BE2C (cell line): Measurements from ENCODE around the gene MT1X.
"Not testable (repeated sequence)": the region's sequence is repeated elsewhere in the genome, so short reads cannot be mapped to it uniquely, and the experiment has no call there.

Experiments used
- DNase-seq: peaks from one replicate; pipeline ENCODE4 v3.0.0-alpha.2; 2020
- H3K27me3 ChIP-seq: fragments of 250-450 bp; sonication (Bioruptor Pico); 2 replicates; pipeline ENCODE4 v1.5.1; 2020; ENCODE audit warnings: mild to moderate bottlenecking
- H3K36me3 ChIP-seq: fragments of 250-450 bp; sonication (Bioruptor Pico); 2 replicates; pipeline ENCODE4 v1.5.1; 2020; ENCODE audit warnings: mild to moderate bottlenecking
- H3K4me1 ChIP-seq: fragments of 250-450 bp; sonication (Bioruptor Pico); 2 replicates; pipeline ENCODE4 v1.5.1; 2020
- H3K4me3 ChIP-seq: 2 replicates; pipeline ENCODE4 v1.5.1; 2011; ENCODE audit warnings: low read depth, low read length
- H3K9me3 ChIP-seq: fragments of 250-450 bp; sonication (Bioruptor Pico); 2 replicates; pipeline ENCODE4 v1.5.1; 2020
- CTCF ChIP-seq: IDR thresholded peaks from 2 replicates; pipeline ENCODE4 v1.5.1; 2012; ENCODE audit warnings: mild to moderate bottlenecking, low read depth, low read length

Gene MT1X

GRCh38 chr16:56662357-56663354 lies 19.6 kb upstream of the MT1X start:
- DNase-seq: no peak
- Histone ChIP-seq H3K27me3 (peaks cover 92% of the 10 kb centered on the region), H3K4me1 (no peaks in the 10 kb centered on the region), H3K9me3 (no peaks in the 10 kb centered on the region), H3K36me3 (no peaks in the 10 kb centered on the region), H3K4me3 (no peak overlapping the region; the same call in 1 of the 2 replicates)
- TF ChIP-seq CTCF: no peak

- TF ChIP-seq CTCF: no peak
- Histone ChIP-seq H3K4me3 (no peak overlapping the region), H3K27me3 (peaks cover 93% of the 10 kb centered on the region), H3K36me3 (no peaks in the 10 kb centered on the region), H3K9me3 (no peaks in the 10 kb centered on the region), H3K4me1 (no peaks in the 10 kb centered on the region)
- DNase-seq: no peak
Measured at GRCh38 chr16:56664506-56664905, 17.8 kb upstream of the MT1X start.

GRCh38 chr16:56665286-56666261 lies 16.7 kb upstream of the MT1X start:
- not testable (repeated sequence) for DNase-seq, H3K4me3 ChIP-seq, H3K36me3 ChIP-seq, H3K9me3 ChIP-seq, H3K4me1 ChIP-seq
- H3K27me3 ChIP-seq: peaks cover 93% of the 10 kb centered on the region

- H3K27me3 ChIP-seq: peaks cover 90% of the 10 kb centered on the region
- no peaks in the 10 kb centered on the region for H3K4me1 ChIP-seq
- no peak for TF ChIP-seq CTCF
- H3K36me3 ChIP-seq: no peaks in the 10 kb centered on the region
- no peaks in the 10 kb centered on the region for H3K9me3 ChIP-seq
- no peak within 1 kb of the TSS for H3K4me3 ChIP-seq
- DNase-seq: peak; percentile 29
Measured at GRCh38 chr16:56667581-56668571, 14.4 kb upstream of the MT1X start, which contains the start of gene MT1G. Gene MT1G (minus strand): TSS chr16:56668065. CDS start chr16:56667993, 72 bp downstream.

- H3K9me3 ChIP-seq: no peaks in the 10 kb centered on the region
- no peaks in the 10 kb centered on the region for H3K36me3 ChIP-seq
- peaks cover 80% of the 10 kb centered on the region for H3K27me3 ChIP-seq
- H3K4me1 ChIP-seq: no peaks in the 10 kb centered on the region
- TF ChIP-seq CTCF: no peak
- no peak for DNase-seq
- H3K4me3 ChIP-seq: no peak within 1 kb of the TSS
Measured at GRCh38 chr16:56669005-56669839, 13.0 kb upstream of the MT1X start, which contains the start of gene MT1H. Gene MT1H (plus strand): TSS chr16:56669814. CDS start chr16:56669885, 71 bp downstream.
